MM.1S (cell line): Measurements from ENCODE around the gene MBTPS1.

Experiments used
- DNase-seq: peaks from one replicate; pipeline ENCODE4 v3.0.0-alpha.2; 2015
- H2AFZ ChIP-seq: fragments of 300-600 bp; sonication (generic); 2 replicates; pipeline ENCODE4 v1.6.0; 2016; ENCODE audit warnings: antibody characterized with exemption, low read length
- H3F3A ChIP-seq: fragments of 300-600 bp; sonication (generic); 2 replicates; pipeline ENCODE4 v1.6.1; 2016; ENCODE audit warnings: mild to moderate bottlenecking, antibody characterized with exemption, low read length, moderate library complexity, mixed read lengths; ENCODE audit not compliant: insufficient read depth
- H3K27ac ChIP-seq: fragments of 300-600 bp; sonication (generic); 2 replicates; pipeline ENCODE4 v1.5.1; 2016; ENCODE audit warnings: mild to moderate bottlenecking, low read length
- H3K27me3 ChIP-seq: fragments of 300-600 bp; sonication (generic); replicated peaks from 2 replicates; pipeline ENCODE4 v1.6.0; 2016; ENCODE audit warnings: low read length; ENCODE audit not compliant: insufficient read depth
- H3K36me3 ChIP-seq: fragments of 300-600 bp; sonication (generic); replicated peaks from 2 replicates; pipeline ENCODE4 v1.6.1; 2016; ENCODE audit warnings: mild to moderate bottlenecking, low read length, mixed read lengths; ENCODE audit not compliant: insufficient read depth
- H3K4me1 ChIP-seq: fragments of 300-600 bp; sonication (generic); 2 replicates; pipeline ENCODE4 v1.6.1; 2016; ENCODE audit warnings: low read length, mixed read lengths
- H3K4me2 ChIP-seq: fragments of 300-600 bp; sonication (generic); 2 replicates; pipeline ENCODE4 v1.6.0; 2016; ENCODE audit warnings: low read depth, low read length
- H3K4me3 ChIP-seq: fragments of 300-600 bp; sonication (generic); 2 replicates; pipeline ENCODE4 v1.5.1; 2016; ENCODE audit warnings: low read length, mixed read lengths
- H3K79me2 ChIP-seq: fragments of 300-600 bp; sonication (generic); 2 replicates; pipeline ENCODE4 v1.6.1; 2016; ENCODE audit warnings: mixed run types, low read length, mixed read lengths
- H3K9ac ChIP-seq: fragments of 300-600 bp; sonication (generic); 2 replicates; pipeline ENCODE4 v1.6.1; 2016; ENCODE audit warnings: low read length, mixed read lengths
- H3K9me2 ChIP-seq: fragments of 300-600 bp; sonication (generic); replicated peaks from 2 replicates; pipeline ENCODE4 v1.6.1; 2016; ENCODE audit warnings: mild to moderate bottlenecking, low read length, mixed read lengths; ENCODE audit not compliant: insufficient read depth
- H3K9me3 ChIP-seq: fragments of 300-600 bp; sonication (generic); replicated peaks from 2 replicates; pipeline ENCODE4 v1.6.1; 2016; ENCODE audit warnings: mild to moderate bottlenecking, low read length, mixed read lengths; ENCODE audit not compliant: insufficient read depth
- H4K20me1 ChIP-seq: fragments of 300-600 bp; sonication (generic); 2 replicates; pipeline ENCODE4 v1.6.1; 2016; ENCODE audit warnings: mild to moderate bottlenecking, low read length, moderate library complexity, mixed read lengths; ENCODE audit not compliant: insufficient read depth
- CTCF ChIP-seq: fragments of 300-600 bp; sonication (generic); IDR thresholded peaks from 2 replicates; pipeline ENCODE4 v1.5.1; 2016; ENCODE audit warnings: antibody characterized with exemption, low read length, mixed read lengths
- EZH2 ChIP-seq: fragments of 300-600 bp; sonication (generic); optimal IDR thresholded peaks from 2 replicates; pipeline ENCODE3; 2017; ENCODE audit warnings: low read depth, mild to moderate bottlenecking, antibody characterized with exemption, low read length, mixed read lengths
- EZH2phosphoT487 ChIP-seq: fragments of 300-600 bp; sonication (generic); IDR thresholded peaks from 2 replicates; pipeline ENCODE4 v1.6.1; 2018; ENCODE audit warnings: antibody characterized with exemption, low read length

MBTPS1 gene

GRCh38 chr16:84065536-84066132, 51.1 kb downstream of the MBTPS1 start:
- Histone ChIP-seq H3K36me3 (0 out of 2 replicates have a peak, but pooled peaks cover 6% of the 10 kb centered on the region), H3K27me3 (no peaks in the 10 kb centered on the region)

GRCh38 chr16:84063980-84064379, 52.8 kb downstream of the MBTPS1 start:
- Histone ChIP-seq H3K4me2 (no peak overlapping the region), H3K9me3 (no peaks in the 10 kb centered on the region), H3K27ac (no peak overlapping the region), H3K9ac (no peak overlapping the region), H3K79me2 (0 out of 2 replicates have a peak, but pooled peaks cover 3% of the 10 kb centered on the region), H3K9me2 (no peaks in the 10 kb centered on the region), H2AFZ (no peak overlapping the region), H3K4me1 (peaks cover 1% of the 10 kb centered on the region), H4K20me1 (no peaks in the 10 kb centered on the region), H3K36me3 (0 out of 2 replicates have a peak, but pooled peaks cover 6% of the 10 kb centered on the region), H3K4me3 (no peak overlapping the region), H3K27me3 (no peaks in the 10 kb centered on the region), H3F3A (no peaks in the 10 kb centered on the region)
- no peak for DNase-seq
- TF ChIP-seq EZH2phosphoT487 (no peak), CTCF (no peak), EZH2 (no peak)

More at GRCh38 chr16:84065536-84066132, 51.1 kb downstream of the MBTPS1 start:
- no peak for DNase-seq
- Histone ChIP-seq H4K20me1 (no peaks in the 10 kb centered on the region), H3K9ac (no peak overlapping the region), H3K27ac (no peak overlapping the region), H3F3A (no peaks in the 10 kb centered on the region; the same call in 1 of the 2 replicates), H3K4me1 (peaks cover 18% of the 10 kb centered on the region), H3K79me2 (0 out of 2 replicates have a peak, but pooled peaks cover 5% of the 10 kb centered on the region), H3K9me2 (no peaks in the 10 kb centered on the region), H3K4me2 (no peak overlapping the region), H3K9me3 (no peaks in the 10 kb centered on the region), H3K4me3 (no peak overlapping the region), H2AFZ (no peak overlapping the region)
- TF ChIP-seq CTCF, result peak; percentile 14; the same call in 1 of the 2 replicates
- no peak for TF ChIP-seq EZH2
- TF ChIP-seq EZH2phosphoT487, result no peak

GRCh38 chr16:84062734-84063640, 53.8 kb downstream of the MBTPS1 start:
- Histone ChIP-seq H3K79me2 (no peaks in the 10 kb centered on the region), H3K27me3 (no peaks in the 10 kb centered on the region), H3K9ac (no peak overlapping the region), H3K4me3 (no peak overlapping the region), H3F3A (no peaks in the 10 kb centered on the region), H3K36me3 (0 out of 2 replicates have a peak, but pooled peaks cover 6% of the 10 kb centered on the region), H4K20me1 (no peaks in the 10 kb centered on the region), H2AFZ (no peak overlapping the region), H3K4me1 (no peaks in the 10 kb centered on the region), H3K9me2 (no peaks in the 10 kb centered on the region), H3K27ac (no peak overlapping the region), H3K9me3 (no peaks in the 10 kb centered on the region), H3K4me2 (no peak overlapping the region)
- TF ChIP-seq CTCF (peak; percentile 49), EZH2phosphoT487 (no peak), EZH2 (no peak)
- no peak for DNase-seq
